ENCODE measurements around the gene DOCK2. TPM values are rescaled to one million over a fixed set of nuclear protein-coding genes. Genes with fewer than 3 reads are reported as not detected.

The DOCK2 gene
- total RNA-seq, 5 donors from 2014 or later (not counting 1 experiment from before 2014, with no cell fraction given), result 168 to 303 (median 197) TPM

- CTCF ChIA-PET, result no interaction called here
- 100% methylated on average over 1 of the region's 1 CpG for WGBS (ENCODE audit: insufficient coverage)
These were observed 416.8 kb downstream of the DOCK2 start for GRCh38 chr5:170053896-170054295.

GRCh38 chr5:170055606-170056005, 418.5 kb downstream of the DOCK2 start:
- H3K36me3 Mint-ChIP-seq, result peaks cover 99% of the 10 kb centered on the region
- H3K9me3 Mint-ChIP-seq, result peaks cover 0 to 5% (median 4%) of the 10 kb centered on the region in 3 donors
- no peaks in the 10 kb centered on the region for H3K27me3 ChIP-seq (replicated peaks in 1 of 2; ENCODE audit: control insufficient read depth in 2 of 2, extremely low read depth in 1 of 2, insufficient read depth in 2 of 2, low read length in 1 of 2)
- peaks cover 18 to 97% of the 10 kb centered on the region in 2 donors for H3K36me3 ChIP-seq (ENCODE audit: control insufficient read depth in 2 of 2, extremely low read depth in 1 of 2, insufficient read depth in 1 of 2, low read length in 1 of 2)
- H3K27me3 Mint-ChIP-seq, result no peaks in the 10 kb centered on the region
- ATAC-seq (replicated peaks in 1 of 4) (no peak), DNase-seq (no peak)
- WGBS (ENCODE audit: insufficient coverage), result 86% methylated on average over 1 of the region's 2 CpGs
- POLR2A ChIA-PET, result no interaction called here
- CTCF ChIA-PET, result no interaction called here
- no peaks in the 10 kb centered on the region for H3K4me1 ChIP-seq (ENCODE audit: control insufficient read depth in 1 of 2, extremely low read depth in 1 of 2, insufficient read depth in 2 of 2, low read length in 2 of 2)
- H3K4me3 ChIP-seq (ENCODE audit: control insufficient read depth in 1 of 2, extremely low read depth in 1 of 2, low read length in 1 of 2), result no peak overlapping the region
- no peaks in the 10 kb centered on the region for H3K4me1 Mint-ChIP-seq
- no peak overlapping the region for H3K4me3 Mint-ChIP-seq
- no peak overlapping the region for H3K27ac Mint-ChIP-seq
- H3K27ac ChIP-seq (ENCODE audit: low read length), result no peak overlapping the region
- H3K9me3 ChIP-seq, result no peaks in the 10 kb centered on the region

More at GRCh38 chr5:170053896-170054295, 416.8 kb downstream of the DOCK2 start:
- H3K27ac ChIP-seq (ENCODE audit: low read length), result no peak overlapping the region
- H3K27ac Mint-ChIP-seq, result no peak overlapping the region
- peaks cover 0 to 5% (median 4%) of the 10 kb centered on the region in 3 donors for H3K9me3 Mint-ChIP-seq
- no peaks in the 10 kb centered on the region for H3K27me3 ChIP-seq (replicated peaks in 1 of 2; ENCODE audit: control insufficient read depth in 2 of 2, extremely low read depth in 1 of 2, insufficient read depth in 2 of 2, low read length in 1 of 2)
- POLR2A ChIA-PET, result no interaction called here
- no peaks in the 10 kb centered on the region for H3K4me1 ChIP-seq (ENCODE audit: control insufficient read depth in 1 of 2, extremely low read depth in 1 of 2, insufficient read depth in 2 of 2, low read length in 2 of 2)
- no peaks in the 10 kb centered on the region for H3K9me3 ChIP-seq
- H3K27me3 Mint-ChIP-seq, result no peaks in the 10 kb centered on the region
- H3K36me3 ChIP-seq (ENCODE audit: control insufficient read depth in 2 of 2, extremely low read depth in 1 of 2, insufficient read depth in 1 of 2, low read length in 1 of 2), result peaks cover 19 to 100% of the 10 kb centered on the region in 2 donors
- DNase-seq (no peak), ATAC-seq (replicated peaks in 1 of 4) (no peak)
- H3K4me3 Mint-ChIP-seq, result no peak overlapping the region
- peaks cover 99% of the 10 kb centered on the region for H3K36me3 Mint-ChIP-seq
- no peaks in the 10 kb centered on the region for H3K4me1 Mint-ChIP-seq
- no peak overlapping the region for H3K4me3 ChIP-seq (ENCODE audit: control insufficient read depth in 1 of 2, extremely low read depth in 1 of 2, low read length in 1 of 2)

GRCh38 chr5:170056561-170057267, 419.6 kb downstream of the DOCK2 start:
- Mint-ChIP-seq H3K4me1 (no peaks in the 10 kb centered on the region), H3K27ac (no peak overlapping the region), H3K27me3 (no peaks in the 10 kb centered on the region), H3K4me3 (no peak overlapping the region), H3K9me3 (peaks cover 0 to 5% (median 4%) of the 10 kb centered on the region in 3 donors), H3K36me3 (peaks cover 97% of the 10 kb centered on the region)
- no peak for ATAC-seq (replicated peaks in 1 of 4)
- CTCF ChIA-PET, result no interaction called here
- no peak for DNase-seq
- POLR2A ChIA-PET, result no interaction called here
- H3K9me3 ChIP-seq, result no peaks in the 10 kb centered on the region
- no peak overlapping the region for H3K27ac ChIP-seq (ENCODE audit: low read length)
- no peaks in the 10 kb centered on the region for H3K4me1 ChIP-seq (ENCODE audit: control insufficient read depth in 1 of 2, extremely low read depth in 1 of 2, insufficient read depth in 2 of 2, low read length in 2 of 2)
- H3K4me3 ChIP-seq (ENCODE audit: control insufficient read depth in 1 of 2, extremely low read depth in 1 of 2, low read length in 1 of 2), result no peak overlapping the region
- 95% methylated on average over 6 of the region's 11 CpGs for WGBS (ENCODE audit: insufficient coverage)
- peaks cover 18 to 93% of the 10 kb centered on the region in 2 donors for H3K36me3 ChIP-seq (ENCODE audit: control insufficient read depth in 2 of 2, extremely low read depth in 1 of 2, insufficient read depth in 1 of 2, low read length in 1 of 2)
- H3K27me3 ChIP-seq (replicated peaks in 1 of 2; ENCODE audit: control insufficient read depth in 2 of 2, extremely low read depth in 1 of 2, insufficient read depth in 2 of 2, low read length in 1 of 2), result no peaks in the 10 kb centered on the region

GRCh38 chr5:170057311-170057710, 420.2 kb downstream of the DOCK2 start:
- no peaks in the 10 kb centered on the region for H3K4me1 Mint-ChIP-seq
- POLR2A ChIA-PET, result no interaction called here
- H3K27me3 ChIP-seq (replicated peaks in 1 of 2; ENCODE audit: control insufficient read depth in 2 of 2, extremely low read depth in 1 of 2, insufficient read depth in 2 of 2, low read length in 1 of 2), result no peaks in the 10 kb centered on the region
- peaks cover 97% of the 10 kb centered on the region for H3K36me3 Mint-ChIP-seq
- no peaks in the 10 kb centered on the region for H3K4me1 ChIP-seq (ENCODE audit: control insufficient read depth in 1 of 2, extremely low read depth in 1 of 2, insufficient read depth in 2 of 2, low read length in 2 of 2)
- no peaks in the 10 kb centered on the region for H3K27me3 Mint-ChIP-seq
- 96% methylated on average over 9 of the region's 11 CpGs for WGBS (ENCODE audit: insufficient coverage)
- DNase-seq, result no peak
- CTCF ChIA-PET, result no interaction called here
- no peak overlapping the region for H3K4me3 ChIP-seq (ENCODE audit: control insufficient read depth in 1 of 2, extremely low read depth in 1 of 2, low read length in 1 of 2)
- H3K27ac Mint-ChIP-seq, result no peak overlapping the region
- peaks cover 23 to 93% of the 10 kb centered on the region in 2 donors for H3K36me3 ChIP-seq (ENCODE audit: control insufficient read depth in 2 of 2, extremely low read depth in 1 of 2, insufficient read depth in 1 of 2, low read length in 1 of 2)
- peaks cover 0 to 5% (median 4%) of the 10 kb centered on the region in 3 donors for H3K9me3 Mint-ChIP-seq
- no peaks in the 10 kb centered on the region for H3K9me3 ChIP-seq
- no peak overlapping the region for H3K27ac ChIP-seq (ENCODE audit: low read length)
- H3K4me3 Mint-ChIP-seq, result no peak overlapping the region
- no peak for ATAC-seq (replicated peaks in 1 of 4)

GRCh38 chr5:170059221-170059620, 422.1 kb downstream of the DOCK2 start:
- ATAC-seq (replicated peaks in 1 of 4) (no peak), DNase-seq (no peak)
- H3K36me3 ChIP-seq (ENCODE audit: control insufficient read depth in 2 of 2, extremely low read depth in 1 of 2, insufficient read depth in 1 of 2, low read length in 1 of 2), result peaks cover 22 to 91% of the 10 kb centered on the region in 2 donors
- Mint-ChIP-seq H3K27me3 (no peaks in the 10 kb centered on the region), H3K4me3 (no peak overlapping the region), H3K27ac (no peak overlapping the region), H3K36me3 (peaks cover 94% of the 10 kb centered on the region), H3K4me1 (no peaks in the 10 kb centered on the region), H3K9me3 (peaks cover 0 to 5% (median 4%) of the 10 kb centered on the region in 3 donors)
- ChIA-PET POLR2A (no interaction called here), CTCF (no interaction called here)
- no peaks in the 10 kb centered on the region for H3K9me3 ChIP-seq
- no peak overlapping the region for H3K4me3 ChIP-seq (ENCODE audit: control insufficient read depth in 1 of 2, extremely low read depth in 1 of 2, low read length in 1 of 2)
- no peak overlapping the region for H3K27ac ChIP-seq (ENCODE audit: low read length)
- H3K4me1 ChIP-seq (ENCODE audit: control insufficient read depth in 1 of 2, extremely low read depth in 1 of 2, insufficient read depth in 2 of 2, low read length in 2 of 2), result no peaks in the 10 kb centered on the region
- WGBS (ENCODE audit: insufficient coverage), result no CpG with 5 or more reads among the region's 1 CpG
- no peaks in the 10 kb centered on the region for H3K27me3 ChIP-seq (replicated peaks in 1 of 2; ENCODE audit: control insufficient read depth in 2 of 2, extremely low read depth in 1 of 2, insufficient read depth in 2 of 2, low read length in 1 of 2)

- no peak for ATAC-seq (replicated peaks in 1 of 4)
- peaks cover 89% of the 10 kb centered on the region for H3K36me3 Mint-ChIP-seq
These were observed 430.1 kb downstream of the DOCK2 start for GRCh38 chr5:170067152-170067551.

More at GRCh38 chr5:170067152-170067551, 430.1 kb downstream of the DOCK2 start:
- H3K9me3 Mint-ChIP-seq, result no peaks in the 10 kb centered on the region
- H3K27me3 Mint-ChIP-seq, result no peaks in the 10 kb centered on the region
- Histone ChIP-seq H3K4me3 (ENCODE audit: control insufficient read depth in 1 of 2, extremely low read depth in 1 of 2, low read length in 1 of 2) (no peak overlapping the region), H3K27me3 (replicated peaks in 1 of 2; ENCODE audit: control insufficient read depth in 2 of 2, extremely low read depth in 1 of 2, insufficient read depth in 2 of 2, low read length in 1 of 2) (no peaks in the 10 kb centered on the region), H3K36me3 (ENCODE audit: control insufficient read depth in 2 of 2, extremely low read depth in 1 of 2, insufficient read depth in 1 of 2, low read length in 1 of 2) (peaks cover 31 to 68% of the 10 kb centered on the region in 2 donors), H3K27ac (ENCODE audit: low read length) (no peak overlapping the region), H3K9me3 (no peaks in the 10 kb centered on the region), H3K4me1 (ENCODE audit: control insufficient read depth in 1 of 2, extremely low read depth in 1 of 2, insufficient read depth in 2 of 2, low read length in 2 of 2) (no peaks in the 10 kb centered on the region)
- peak overlapping the region in 1 of 2 donors; percentile 10 for H3K27ac Mint-ChIP-seq
- H3K4me3 Mint-ChIP-seq, result no peak overlapping the region
- CTCF ChIA-PET, result no interaction called here
- no peaks in the 10 kb centered on the region for H3K4me1 Mint-ChIP-seq
- POLR2A ChIA-PET, result no interaction called here
- DNase-seq, result no peak
